ENCODE results near the gene ZZZ3. TPM values are rescaled to one million over a fixed set of nuclear protein-coding genes. Genes with fewer than 3 reads are reported as not detected.

The ZZZ3 gene
- total RNA-seq, 1 donor from 2014 or later: 94.9 TPM

Small RNAs within 50 kb of the gene (small RNA-seq; reads per million reads assigned to genes)
- not detected for gene RN7SL370P (ENCODE audit: low replicate concordance)

Other genes with a start within 250 kb of the ZZZ3 start
- 150 TPM for gene USP33, start 77.2 kb upstream of the ZZZ3 start, total RNA-seq
- gene MIGA1, start 97.0 kb upstream of the ZZZ3 start, total RNA-seq: 17.9 TPM
- gene NEXN, start 206.0 kb upstream of the ZZZ3 start, total RNA-seq: 0.49 TPM